A673 (cell line): ENCODE results near the gene NPAS2. TPM values are rescaled to one million over a fixed set of nuclear protein-coding genes. Genes with fewer than 3 reads are reported as not detected.

ENCODE experiments used
- BruUV-seq: library from RNA; stranded (reverse); fragments of 400-500 nt; replicated peaks from 2 replicates; lab custom pipeline; 2021; lab: Mats Ljungman, UMichigan
- CTCF ChIA-PET: fragments of 300-600 bp; sonication (Branson Sonifier 250); formaldehyde crosslinking; loops from one replicate; lab custom pipeline; 2022; ENCODE audit warnings: antibody characterized with exemption; lab: Charles Lee
- POLR2A ChIA-PET: fragments of 300-600 bp; sonication (Branson Sonifier 250); formaldehyde crosslinking; loops from one replicate; lab custom pipeline; 2022; ENCODE audit warnings: antibody characterized with exemption; ENCODE audit not compliant: low non-redundant PET; lab: Charles Lee
- DNase-seq: peaks from one replicate; pipeline ENCODE4 v3.0.0-alpha.2; 2015; ENCODE audit warnings: low spot score
- H3K27ac ChIP-seq: fragments of 200-600 bp; sonication (generic); 2 replicates; pipeline ENCODE4 v1.5.1; 2016; ENCODE audit warnings: mixed run types, low read depth, mild to moderate bottlenecking, mixed read lengths, antibody characterized with exemption, low read length; ENCODE audit not compliant: poor library complexity, severe bottlenecking
- H3K27me3 ChIP-seq: fragments of 200-600 bp; sonication (generic); replicated peaks from 2 replicates; pipeline ENCODE4 v1.6.1; 2017; ENCODE audit warnings: mixed run types, low read depth, mild to moderate bottlenecking, mixed read lengths, antibody characterized with exemption, low read length; ENCODE audit not compliant: insufficient read depth, poor library complexity
- H3K36me3 ChIP-seq: fragments of 200-600 bp; sonication (generic); 2 replicates; pipeline ENCODE4 v1.6.1; 2016; ENCODE audit warnings: mixed run types, mild to moderate bottlenecking, mixed read lengths, antibody characterized with exemption, low read length; ENCODE audit not compliant: insufficient read depth, poor library complexity, severe bottlenecking
- H3K4me1 ChIP-seq: fragments of 200-600 bp; sonication (generic); 2 replicates; pipeline ENCODE4 v1.6.1; 2017; ENCODE audit warnings: mixed run types, mild to moderate bottlenecking, mixed read lengths, antibody characterized with exemption, low read length; ENCODE audit not compliant: insufficient read depth, poor library complexity, severe bottlenecking
- H3K4me3 ChIP-seq: fragments of 200-600 bp; sonication (generic); 2 replicates; pipeline ENCODE4 v1.5.1; 2016; ENCODE audit warnings: low read depth, mixed run types, mild to moderate bottlenecking, mixed read lengths, low read length; ENCODE audit not compliant: poor library complexity, severe bottlenecking
- H3K9me3 ChIP-seq: fragments of 200-600 bp; sonication (generic); 2 replicates; pipeline ENCODE4 v1.6.1; 2016; ENCODE audit warnings: mixed run types, low read depth, mild to moderate bottlenecking, mixed read lengths, antibody characterized with exemption, low read length; ENCODE audit not compliant: poor library complexity, severe bottlenecking
- EZH2 ChIP-seq: fragments of 200-600 bp; sonication (generic); IDR thresholded peaks from 2 replicates; pipeline ENCODE4 v1.6.1; 2017; ENCODE audit warnings: borderline replicate concordance, low read depth, mild to moderate bottlenecking, mixed read lengths, antibody characterized with exemption, low read length; ENCODE audit not compliant: poor library complexity, severe bottlenecking
- intact Hi-C: fragments of 100-400 bp; cut with micrococcal nuclease; formaldehyde crosslinking; loops from one replicate; pipeline ENCODE4 v1.10.0; 2022; ENCODE audit not compliant: unreplicated experiment
- total RNA-seq: library from RNA; stranded (reverse); gene quantifications from 2 replicates; pipeline ENCODE4 v1.2.3, GENCODE V29; 2021
- TF ChIP-seq, protein P1 (sequence below): fragments of 300-800, 200-600 bp; sonication (generic); conservative IDR thresholded peaks from 2 replicates; pipeline ENCODE4 v1.5.1; 2017; ENCODE audit warnings: low read depth, mild to moderate bottlenecking, antibody characterized with exemption, low read length, moderate library complexity, mixed read lengths

NPAS2 gene
- total RNA-seq, 1 experiment from 2014 or later: 9.4 TPM

DNA sequence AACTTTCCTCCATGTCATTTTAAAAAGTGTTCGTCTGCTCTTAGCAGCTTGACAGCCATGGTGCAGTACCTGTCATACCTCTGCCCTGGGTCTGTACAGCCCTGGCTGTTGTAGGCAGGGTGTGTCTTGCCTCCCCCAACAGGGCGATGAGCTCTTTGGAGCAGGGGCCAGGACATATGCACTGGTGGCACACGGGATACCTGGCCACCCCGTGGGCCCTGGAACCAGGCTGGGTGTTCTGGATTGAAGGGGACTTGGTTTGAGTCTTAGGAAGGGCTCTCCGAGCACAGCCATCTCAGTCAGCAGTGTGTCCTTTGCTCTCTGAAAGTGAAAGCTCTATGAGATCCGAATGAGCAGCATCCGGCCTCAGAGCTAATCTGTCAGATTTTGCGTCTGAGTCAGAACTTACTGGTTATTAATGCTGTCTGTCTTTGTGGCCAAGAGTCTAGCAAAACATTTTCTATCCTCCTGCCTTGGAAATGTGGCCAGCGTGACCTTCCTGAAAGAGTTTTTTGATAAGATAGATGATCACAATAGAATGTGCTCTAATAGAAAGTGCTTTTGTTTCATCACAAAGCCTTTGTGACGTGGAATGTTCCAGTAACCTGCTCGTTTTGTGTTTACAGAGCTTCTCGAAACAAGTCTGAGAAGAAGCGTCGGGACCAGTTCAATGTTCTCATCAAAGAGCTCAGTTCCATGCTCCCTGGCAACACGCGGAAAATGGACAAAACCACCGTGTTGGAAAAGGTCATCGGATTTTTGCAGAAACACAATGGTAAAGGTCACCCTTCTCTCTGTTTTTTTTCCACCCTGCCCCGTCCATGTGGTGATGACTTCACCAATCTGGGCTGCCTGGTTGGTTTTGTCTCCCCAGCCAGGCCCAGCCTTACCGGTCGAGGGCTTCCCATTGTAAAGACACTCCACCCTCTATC is 104.8 kb downstream of the NPAS2 start:
- H3K27ac ChIP-seq: no peak overlapping the region
- BruUV-seq: no TSS peak
- POLR2A ChIA-PET: no interaction called here
- no peak for TF ChIP-seq EZH2
- TF ChIP-seq, protein P1, sequence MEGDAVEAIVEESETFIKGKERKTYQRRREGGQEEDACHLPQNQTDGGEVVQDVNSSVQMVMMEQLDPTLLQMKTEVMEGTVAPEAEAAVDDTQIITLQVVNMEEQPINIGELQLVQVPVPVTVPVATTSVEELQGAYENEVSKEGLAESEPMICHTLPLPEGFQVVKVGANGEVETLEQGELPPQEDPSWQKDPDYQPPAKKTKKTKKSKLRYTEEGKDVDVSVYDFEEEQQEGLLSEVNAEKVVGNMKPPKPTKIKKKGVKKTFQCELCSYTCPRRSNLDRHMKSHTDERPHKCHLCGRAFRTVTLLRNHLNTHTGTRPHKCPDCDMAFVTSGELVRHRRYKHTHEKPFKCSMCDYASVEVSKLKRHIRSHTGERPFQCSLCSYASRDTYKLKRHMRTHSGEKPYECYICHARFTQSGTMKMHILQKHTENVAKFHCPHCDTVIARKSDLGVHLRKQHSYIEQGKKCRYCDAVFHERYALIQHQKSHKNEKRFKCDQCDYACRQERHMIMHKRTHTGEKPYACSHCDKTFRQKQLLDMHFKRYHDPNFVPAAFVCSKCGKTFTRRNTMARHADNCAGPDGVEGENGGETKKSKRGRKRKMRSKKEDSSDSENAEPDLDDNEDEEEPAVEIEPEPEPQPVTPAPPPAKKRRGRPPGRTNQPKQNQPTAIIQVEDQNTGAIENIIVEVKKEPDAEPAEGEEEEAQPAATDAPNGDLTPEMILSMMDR: no peak
- no peaks in the 10 kb centered on the region for H3K4me1 ChIP-seq
- no peaks in the 10 kb centered on the region for H3K36me3 ChIP-seq
- no peak overlapping the region for H3K4me3 ChIP-seq
- H3K27me3 ChIP-seq: no peaks in the 10 kb centered on the region
- CTCF ChIA-PET: no interaction called here
- no peaks in the 10 kb centered on the region for H3K9me3 ChIP-seq
- no peak for DNase-seq
- intact Hi-C loops: no loop called here

DNA sequence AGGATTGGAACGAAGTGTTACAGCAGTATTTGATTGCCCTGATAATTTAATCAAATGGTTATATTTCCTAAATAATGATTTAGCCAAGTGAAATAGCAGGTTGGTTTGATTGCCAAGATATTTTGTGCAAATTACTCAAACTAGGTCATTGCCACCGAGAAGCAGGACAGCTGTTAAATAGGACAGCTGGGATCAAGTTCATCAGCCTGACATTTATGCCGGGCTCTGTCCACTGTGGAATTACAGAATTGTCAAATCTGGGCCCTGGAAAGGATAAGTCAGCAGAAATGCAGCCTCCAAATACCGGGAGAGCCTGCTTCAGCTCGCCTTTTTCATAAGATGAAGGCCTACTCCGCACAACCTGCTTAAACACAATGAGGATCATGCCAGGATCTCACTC is 108.3 kb downstream of the NPAS2 start:
- Histone ChIP-seq H3K4me3 (no peak overlapping the region), H3K27me3 (no peaks in the 10 kb centered on the region), H3K9me3 (no peaks in the 10 kb centered on the region), H3K36me3 (no peaks in the 10 kb centered on the region), H3K4me1 (no peaks in the 10 kb centered on the region), H3K27ac (no peak overlapping the region)
- no peak for DNase-seq
- TF ChIP-seq, protein P1: no peak
- TF ChIP-seq EZH2: no peak
- intact Hi-C loops: no loop called here
- POLR2A ChIA-PET: no interaction called here
- CTCF ChIA-PET: no interaction called here
- no TSS peak for BruUV-seq

DNA sequence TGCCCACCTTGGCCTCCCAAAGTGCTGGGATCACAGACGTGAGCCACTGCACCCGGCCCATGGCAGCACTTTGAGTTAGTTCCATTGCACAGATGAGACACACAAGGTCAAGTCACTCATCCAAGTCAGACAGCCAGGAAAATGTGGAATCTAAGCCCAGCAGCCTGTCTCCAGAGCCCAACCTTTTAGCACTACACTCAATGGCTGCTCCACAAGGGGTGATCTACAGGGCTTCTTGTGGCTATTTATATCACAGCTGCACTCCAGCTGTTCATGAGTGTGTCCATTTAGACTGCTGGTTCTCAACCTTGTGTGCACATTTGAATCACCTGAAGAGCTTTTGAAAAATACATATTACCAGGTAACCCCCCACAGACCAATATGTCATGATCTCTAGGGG is 109.2 kb downstream of the NPAS2 start:
- POLR2A ChIA-PET: no interaction called here
- CTCF ChIA-PET: no interaction called here
- no peaks in the 10 kb centered on the region for H3K36me3 ChIP-seq
- TF ChIP-seq EZH2: no peak
- H3K27me3 ChIP-seq: no peaks in the 10 kb centered on the region
- intact Hi-C loops: no loop called here
- no peak overlapping the region for H3K4me3 ChIP-seq
- no peak overlapping the region for H3K27ac ChIP-seq
- no peak for DNase-seq
- BruUV-seq: no TSS peak
- H3K9me3 ChIP-seq: no peaks in the 10 kb centered on the region
- no peaks in the 10 kb centered on the region for H3K4me1 ChIP-seq
